Astrocyte of the cerebellum (primary cell): ENCODE measurements around the gene PITX3.

ENCODE experiments used
- DNase-seq: peaks from one replicate; pipeline ENCODE4 v3.0.0-alpha.2; 2011; ENCODE audit warnings: low read depth
- H3K4me3 ChIP-seq: 2 replicates; pipeline ENCODE4 v1.5.1; 2011; ENCODE audit warnings: mild to moderate bottlenecking, low read depth, low read length, moderate library complexity
- CTCF ChIP-seq: IDR thresholded peaks from 2 replicates; pipeline ENCODE4 v1.5.1; 2012; ENCODE audit warnings: low read length, low read depth, moderate library complexity, mild to moderate bottlenecking; ENCODE audit errors: missing control alignments
- in situ Hi-C: cut with HindIII; loops from 2 replicates; pipeline ENCODE4 v1.10.0; 2017; ENCODE audit warnings: low sequenced_read_pairs

The PITX3 gene

GRCh38 chr10:102285133-102285532, 43.8 kb upstream of the PITX3 start:
- in situ Hi-C loops = no loop called here
- H3K4me3 ChIP-seq = no peak overlapping the region
- DNase-seq = no peak
- TF ChIP-seq CTCF = no peak

GRCh38 chr10:102284531-102284930, 43.2 kb upstream of the PITX3 start:
- in situ Hi-C loops = no loop called here
- no peak for DNase-seq
- no peak overlapping the region for H3K4me3 ChIP-seq
- no peak for TF ChIP-seq CTCF

GRCh38 chr10:102283890-102284289, 42.6 kb upstream of the PITX3 start:
- no peak for DNase-seq
- H3K4me3 ChIP-seq = no peak overlapping the region
- TF ChIP-seq CTCF = no peak
- in situ Hi-C loops = no loop called here

GRCh38 chr10:102283488-102283887, 42.2 kb upstream of the PITX3 start:
- no peak for TF ChIP-seq CTCF
- no peak for DNase-seq
- in situ Hi-C loops = no loop called here
- H3K4me3 ChIP-seq = no peak overlapping the region

GRCh38 chr10:102281102-102281487, 39.8 kb upstream of the PITX3 start:
- TF ChIP-seq CTCF = no peak
- no peak overlapping the region for H3K4me3 ChIP-seq
- no peak for DNase-seq
- in situ Hi-C loops = no loop called here

- in situ Hi-C loops = no loop called here
- DNase-seq = no peak
- TF ChIP-seq CTCF = no peak
- no peak overlapping the region for H3K4me3 ChIP-seq
Observed at GRCh38 chr10:102280397-102281101, 39.2 kb upstream of the PITX3 start.
